ENCODE measurements around the gene DBI.
"Not testable (repeated sequence)": the region's sequence is repeated elsewhere in the genome, so short reads cannot be mapped to it uniquely, and the experiment has no call there.

The DBI gene

GRCh38 chr2:119366161-119366648, 572 bp upstream of the DBI start:
- DNase-seq, result no peak

- no peak for DNase-seq
Measured at GRCh38 chr2:119367472-119368099, 809 bp downstream of the DBI start.

GRCh38 chr2:119369845-119370244, 3.1 kb downstream of the DBI start:
- no peak for DNase-seq

GRCh38 chr2:119371111-119371510, 4.3 kb downstream of the DBI start:
- DNase-seq, result no peak

- no peak for DNase-seq
Measured at GRCh38 chr2:119372778-119373568, 6.2 kb downstream of the DBI start.

- DNase-seq, result not testable (repeated sequence)
Measured at GRCh38 chr2:119373907-119374745, 7.3 kb downstream of the DBI start.

GRCh38 chr2:119376406-119376805, 9.6 kb downstream of the DBI start:
- DNase-seq, result not testable (repeated sequence)

GRCh38 chr2:119376810-119377209, 10.0 kb downstream of the DBI start:
- no peak for DNase-seq

- no peak for DNase-seq
Measured at GRCh38 chr2:119377294-119377992, 10.7 kb downstream of the DBI start.

- DNase-seq, result no peak
Measured at GRCh38 chr2:119377993-119378345, 11.2 kb downstream of the DBI start.

GRCh38 chr2:119378566-119378965, 11.8 kb downstream of the DBI start:
- DNase-seq, result no peak

- DNase-seq, result no peak
Measured at GRCh38 chr2:119383410-119384140, 16.8 kb downstream of the DBI start.

GRCh38 chr2:119384971-119385370, 18.2 kb downstream of the DBI start:
- DNase-seq, result no peak

GRCh38 chr2:119385466-119385865, 18.7 kb downstream of the DBI start:
- DNase-seq, result no peak

- DNase-seq, result no peak
Measured at GRCh38 chr2:119387381-119388129, 20.8 kb downstream of the DBI start.

GRCh38 chr2:119389615-119390306, 23.0 kb downstream of the DBI start:
- DNase-seq, result no peak

- DNase-seq, result no peak
Measured at GRCh38 chr2:119393971-119394748, 27.4 kb downstream of the DBI start.

- no peak for DNase-seq
Measured at GRCh38 chr2:119397196-119397595, 30.4 kb downstream of the DBI start.

GRCh38 chr2:119402106-119402505, 35.3 kb downstream of the DBI start:
- DNase-seq, result no peak

Measured in NCI-H2081 treated with DMSO at 0.1 percent for 48 hours (cell line).